ENCODE data around the gene DUSP2.

GRCh38 chr2:96131813-96132745, 13.2 kb downstream of the DUSP2 start:
- TF ChIP-seq, protein P1, sequence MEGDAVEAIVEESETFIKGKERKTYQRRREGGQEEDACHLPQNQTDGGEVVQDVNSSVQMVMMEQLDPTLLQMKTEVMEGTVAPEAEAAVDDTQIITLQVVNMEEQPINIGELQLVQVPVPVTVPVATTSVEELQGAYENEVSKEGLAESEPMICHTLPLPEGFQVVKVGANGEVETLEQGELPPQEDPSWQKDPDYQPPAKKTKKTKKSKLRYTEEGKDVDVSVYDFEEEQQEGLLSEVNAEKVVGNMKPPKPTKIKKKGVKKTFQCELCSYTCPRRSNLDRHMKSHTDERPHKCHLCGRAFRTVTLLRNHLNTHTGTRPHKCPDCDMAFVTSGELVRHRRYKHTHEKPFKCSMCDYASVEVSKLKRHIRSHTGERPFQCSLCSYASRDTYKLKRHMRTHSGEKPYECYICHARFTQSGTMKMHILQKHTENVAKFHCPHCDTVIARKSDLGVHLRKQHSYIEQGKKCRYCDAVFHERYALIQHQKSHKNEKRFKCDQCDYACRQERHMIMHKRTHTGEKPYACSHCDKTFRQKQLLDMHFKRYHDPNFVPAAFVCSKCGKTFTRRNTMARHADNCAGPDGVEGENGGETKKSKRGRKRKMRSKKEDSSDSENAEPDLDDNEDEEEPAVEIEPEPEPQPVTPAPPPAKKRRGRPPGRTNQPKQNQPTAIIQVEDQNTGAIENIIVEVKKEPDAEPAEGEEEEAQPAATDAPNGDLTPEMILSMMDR (IDR thresholded peaks at IDR 0.05), result no peak
- TF ChIP-seq POLR2AphosphoS5 (IDR thresholded peaks at IDR 0.05; ENCODE audit: low read depth, low read length) (no peak), SIN3A (IDR thresholded peaks at IDR 0.05; ENCODE audit: borderline replicate concordance, insufficient read depth, low read depth, low read length) (no peak)
- TF ChIP-seq, protein P2, sequence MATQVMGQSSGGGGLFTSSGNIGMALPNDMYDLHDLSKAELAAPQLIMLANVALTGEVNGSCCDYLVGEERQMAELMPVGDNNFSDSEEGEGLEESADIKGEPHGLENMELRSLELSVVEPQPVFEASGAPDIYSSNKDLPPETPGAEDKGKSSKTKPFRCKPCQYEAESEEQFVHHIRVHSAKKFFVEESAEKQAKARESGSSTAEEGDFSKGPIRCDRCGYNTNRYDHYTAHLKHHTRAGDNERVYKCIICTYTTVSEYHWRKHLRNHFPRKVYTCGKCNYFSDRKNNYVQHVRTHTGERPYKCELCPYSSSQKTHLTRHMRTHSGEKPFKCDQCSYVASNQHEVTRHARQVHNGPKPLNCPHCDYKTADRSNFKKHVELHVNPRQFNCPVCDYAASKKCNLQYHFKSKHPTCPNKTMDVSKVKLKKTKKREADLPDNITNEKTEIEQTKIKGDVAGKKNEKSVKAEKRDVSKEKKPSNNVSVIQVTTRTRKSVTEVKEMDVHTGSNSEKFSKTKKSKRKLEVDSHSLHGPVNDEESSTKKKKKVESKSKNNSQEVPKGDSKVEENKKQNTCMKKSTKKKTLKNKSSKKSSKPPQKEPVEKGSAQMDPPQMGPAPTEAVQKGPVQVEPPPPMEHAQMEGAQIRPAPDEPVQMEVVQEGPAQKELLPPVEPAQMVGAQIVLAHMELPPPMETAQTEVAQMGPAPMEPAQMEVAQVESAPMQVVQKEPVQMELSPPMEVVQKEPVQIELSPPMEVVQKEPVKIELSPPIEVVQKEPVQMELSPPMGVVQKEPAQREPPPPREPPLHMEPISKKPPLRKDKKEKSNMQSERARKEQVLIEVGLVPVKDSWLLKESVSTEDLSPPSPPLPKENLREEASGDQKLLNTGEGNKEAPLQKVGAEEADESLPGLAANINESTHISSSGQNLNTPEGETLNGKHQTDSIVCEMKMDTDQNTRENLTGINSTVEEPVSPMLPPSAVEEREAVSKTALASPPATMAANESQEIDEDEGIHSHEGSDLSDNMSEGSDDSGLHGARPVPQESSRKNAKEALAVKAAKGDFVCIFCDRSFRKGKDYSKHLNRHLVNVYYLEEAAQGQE (IDR thresholded peaks at IDR 0.05; ENCODE audit: insufficient read depth in 1 of 2, low read depth in 2 of 2, low read length in 1 of 2), result no peak

All from Panc1 (cell line).